Endodermal cell (in vitro differentiated cells): ENCODE data around the gene FOXP4. TPM values are rescaled to one million over a fixed set of nuclear protein-coding genes. Genes with fewer than 3 reads are reported as not detected.

Experiments
- DNase-seq: peaks from one replicate; pipeline ENCODE4 v3.0.0-alpha.2; 2017
- H3K27ac ChIP-seq: 2 replicates; pipeline ENCODE4 v1.5.1; 2013; ENCODE audit warnings: mild to moderate bottlenecking, low read depth, low read length, moderate library complexity
- H3K27me3 ChIP-seq: 2 replicates; pipeline ENCODE4 v1.6.1; 2013; ENCODE audit warnings: mild to moderate bottlenecking, low read length, moderate library complexity; ENCODE audit not compliant: insufficient read depth, control insufficient read depth, poor library complexity, severe bottlenecking
- H3K36me3 ChIP-seq: 2 replicates; pipeline ENCODE4 v1.7.0; 2013; ENCODE audit warnings: mild to moderate bottlenecking, low read length, moderate library complexity; ENCODE audit not compliant: control insufficient read depth, insufficient read depth
- H3K4me1 ChIP-seq: one replicate; pipeline ENCODE4 v1.7.0; 2013; ENCODE audit warnings: low read length; ENCODE audit not compliant: control insufficient read depth, insufficient read depth
- H3K4me3 ChIP-seq: 2 replicates; pipeline ENCODE4 v1.5.1; 2013; ENCODE audit warnings: mild to moderate bottlenecking, low read length, moderate library complexity
- H3K9ac ChIP-seq: 2 replicates; pipeline ENCODE4 v1.6.1; 2013; ENCODE audit warnings: mild to moderate bottlenecking, low read length, moderate library complexity; ENCODE audit not compliant: poor library complexity, severe bottlenecking; ENCODE audit errors: extremely low read depth
- H3K9me3 ChIP-seq: 2 replicates; pipeline ENCODE4 v1.6.1; 2013; ENCODE audit warnings: mild to moderate bottlenecking, low read length, moderate library complexity; ENCODE audit not compliant: control insufficient read depth
- H3K27ac Mint-ChIP-seq: 2 replicates; pipeline ENCODE4 v1.8.0; 2020; ENCODE audit warnings: mixed read lengths
- H3K27me3 Mint-ChIP-seq: 2 replicates; pipeline ENCODE4 v1.8.0; 2021; ENCODE audit warnings: mild to moderate bottlenecking, mixed read lengths; ENCODE audit not compliant: insufficient read depth
- H3K36me3 Mint-ChIP-seq: 2 replicates; pipeline ENCODE4 v1.8.0; 2020; ENCODE audit warnings: low read depth, mixed read lengths
- H3K4me1 Mint-ChIP-seq: 2 replicates; pipeline ENCODE4 v1.8.0; 2020; ENCODE audit warnings: mixed read lengths
- H3K4me3 Mint-ChIP-seq: 2 replicates; pipeline ENCODE4 v1.8.0; 2020; ENCODE audit warnings: mild to moderate bottlenecking, moderate library complexity, mixed read lengths
- H3K9me3 Mint-ChIP-seq: 2 replicates; pipeline ENCODE4 v1.8.0; 2020; ENCODE audit warnings: mild to moderate bottlenecking, mixed read lengths
- CTCF ChIP-seq: fragments of 200-600 bp; sonication (generic); conservative IDR thresholded peaks from 2 replicates; pipeline ENCODE4 v1.5.0; 2021; ENCODE audit warnings: antibody characterized with exemption, mild to moderate bottlenecking
- WGBS, 2 experiments: methylation state at CpG; one replicate each; pipeline versions ENCODE4 v1.1.5 to v1.1.7; 2013; ENCODE audit warnings: missing lambda C conversion rate in 2 of 2, mixed read lengths in 1 of 2; ENCODE audit not compliant: insufficient coverage in 1 of 2, insufficient read length in 1 of 2; 5-methylcytosine and 5-hydroxymethylcytosine counted together
- total RNA-seq, 2 donors: library from RNA; stranded (reverse); fragmentation: NEBNext Ultra II Directional in 1 of 2; extraction: Animal tissue kit (Norgen Biotek cat#: 25700) in 1 of 2; gene quantifications; 2 replicates in 1 of 2; 3 replicates in 1 of 2; pipeline ENCODE4 v1.2.1, GENCODE V29; 2021

The FOXP4 gene
- total RNA-seq, 2 donors from 2014 or later, result 44.4 to 47.7 TPM

DNA sequence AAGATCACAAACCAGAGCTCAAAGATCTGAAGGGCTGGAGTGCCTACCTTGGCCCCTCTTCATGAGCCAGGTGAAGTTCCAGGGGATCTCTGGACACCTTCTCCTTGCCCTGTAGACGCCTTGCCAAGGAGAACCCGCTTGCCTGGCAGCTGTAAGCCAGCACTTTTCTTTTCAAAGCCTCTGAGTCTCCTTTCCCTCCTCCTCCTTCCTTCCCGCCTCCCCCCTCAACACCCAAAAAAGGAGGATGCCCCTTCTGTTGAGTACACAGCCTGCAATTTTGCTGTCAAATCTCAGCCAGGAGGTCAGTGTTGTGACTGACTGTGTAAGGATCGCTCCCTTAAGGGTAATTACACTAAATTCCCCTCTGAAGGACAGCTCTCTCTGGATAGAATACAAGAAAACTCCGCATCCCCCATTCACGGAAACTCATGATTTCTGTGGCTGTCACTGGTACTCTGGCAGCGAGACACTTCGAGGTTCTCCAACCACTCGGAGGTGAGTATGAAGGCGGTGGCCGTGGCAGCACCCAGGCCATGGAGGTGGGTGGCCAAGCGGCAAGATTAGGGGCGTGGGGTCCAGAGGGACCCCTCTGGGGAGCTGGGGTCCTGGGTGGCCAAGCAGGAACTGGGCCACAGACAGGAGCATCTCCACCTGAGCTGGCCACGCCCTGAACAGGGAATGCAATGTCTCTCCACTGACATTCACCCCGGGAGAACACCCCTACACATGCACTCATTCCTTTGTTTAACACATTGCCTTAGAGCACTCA, 23.2 kb upstream of the FOXP4 start:
- peaks cover 46% of the 10 kb centered on the region for H3K4me1 Mint-ChIP-seq
- H3K27me3 ChIP-seq, result no peaks in the 10 kb centered on the region
- no peaks in the 10 kb centered on the region for H3K36me3 Mint-ChIP-seq
- H3K9me3 Mint-ChIP-seq, result no peaks in the 10 kb centered on the region
- no peak overlapping the region for H3K27ac ChIP-seq
- peaks cover 15% of the 10 kb centered on the region for H3K4me1 ChIP-seq
- no peaks in the 10 kb centered on the region for H3K9me3 ChIP-seq
- TF ChIP-seq CTCF, result no peak
- no peak overlapping the region for H3K9ac ChIP-seq
- no peak overlapping the region for H3K27ac Mint-ChIP-seq
- H3K4me3 Mint-ChIP-seq, result no peak overlapping the region
- no peak overlapping the region for H3K4me3 ChIP-seq
- 80 to 87% methylated on average over 7 to 15 of the region's 15 CpGs for WGBS, 2 experiments
- no peak for DNase-seq
- no peaks in the 10 kb centered on the region for H3K36me3 ChIP-seq
- H3K27me3 Mint-ChIP-seq, result peaks cover 56% of the 10 kb centered on the region

- H3K27me3 Mint-ChIP-seq, result peaks cover 65% of the 10 kb centered on the region
- no peaks in the 10 kb centered on the region for H3K36me3 ChIP-seq
- no peak overlapping the region for H3K4me3 ChIP-seq
- H3K4me3 Mint-ChIP-seq, result no peak overlapping the region
- H3K27ac Mint-ChIP-seq, result no peak overlapping the region
- H3K36me3 Mint-ChIP-seq, result no peaks in the 10 kb centered on the region
- peaks cover 40% of the 10 kb centered on the region for H3K4me1 Mint-ChIP-seq
- no peak for TF ChIP-seq CTCF
- no peaks in the 10 kb centered on the region for H3K9me3 ChIP-seq
- peaks cover 3% of the 10 kb centered on the region for H3K27me3 ChIP-seq
- 89 to 91% methylated on average over 3 to 14 of the region's 14 CpGs for WGBS, 2 experiments
- H3K27ac ChIP-seq, result no peak overlapping the region
- H3K9me3 Mint-ChIP-seq, result no peaks in the 10 kb centered on the region
- no peak overlapping the region for H3K9ac ChIP-seq
- DNase-seq, result no peak
- H3K4me1 ChIP-seq, result peaks cover 19% of the 10 kb centered on the region
Observed at GRCh38 chr6:41523915-41524633, 22.1 kb upstream of the FOXP4 start.

GRCh38 chr6:41524634-41525011, 21.6 kb upstream of the FOXP4 start:
- no peak overlapping the region for H3K4me3 Mint-ChIP-seq
- 25 to 55% methylated on average over 2 to 6 of the region's 7 CpGs for WGBS, 2 experiments
- no peaks in the 10 kb centered on the region for H3K36me3 ChIP-seq
- TF ChIP-seq CTCF, result no peak
- no peaks in the 10 kb centered on the region for H3K9me3 ChIP-seq
- peaks cover 34% of the 10 kb centered on the region for H3K4me1 Mint-ChIP-seq
- H3K27me3 ChIP-seq, result peaks cover 8% of the 10 kb centered on the region
- H3K9ac ChIP-seq, result no peak overlapping the region
- peaks cover 15% of the 10 kb centered on the region for H3K4me1 ChIP-seq
- H3K27me3 Mint-ChIP-seq, result peaks cover 69% of the 10 kb centered on the region
- no peaks in the 10 kb centered on the region for H3K36me3 Mint-ChIP-seq
- H3K4me3 ChIP-seq, result no peak overlapping the region
- no peak overlapping the region for H3K27ac ChIP-seq
- no peaks in the 10 kb centered on the region for H3K9me3 Mint-ChIP-seq
- peak overlapping the region; percentile 72 for H3K27ac Mint-ChIP-seq
- DNase-seq, result no peak
